HG02642 (cell line): Measurements from ENCODE around the gene RELA.
"Not testable (repeated sequence)": the region's sequence is repeated elsewhere in the genome, so short reads cannot be mapped to it uniquely, and the experiment has no call there.

Source experiments
- ATAC-seq: cut with Tn5 transposase; IDR thresholded peaks from one replicate; pipeline ENCODE4 v1.9.1; 2021; ENCODE audit warnings: mild to moderate bottlenecking; ENCODE audit not compliant: unreplicated experiment, poor library complexity

RELA gene

GRCh38 chr11:65649656-65650546 is 12.8 kb downstream of the RELA start:
- ATAC-seq, result no peak

- no peak for ATAC-seq
Measured at GRCh38 chr11:65648997-65649493, 13.7 kb downstream of the RELA start.

DNA sequence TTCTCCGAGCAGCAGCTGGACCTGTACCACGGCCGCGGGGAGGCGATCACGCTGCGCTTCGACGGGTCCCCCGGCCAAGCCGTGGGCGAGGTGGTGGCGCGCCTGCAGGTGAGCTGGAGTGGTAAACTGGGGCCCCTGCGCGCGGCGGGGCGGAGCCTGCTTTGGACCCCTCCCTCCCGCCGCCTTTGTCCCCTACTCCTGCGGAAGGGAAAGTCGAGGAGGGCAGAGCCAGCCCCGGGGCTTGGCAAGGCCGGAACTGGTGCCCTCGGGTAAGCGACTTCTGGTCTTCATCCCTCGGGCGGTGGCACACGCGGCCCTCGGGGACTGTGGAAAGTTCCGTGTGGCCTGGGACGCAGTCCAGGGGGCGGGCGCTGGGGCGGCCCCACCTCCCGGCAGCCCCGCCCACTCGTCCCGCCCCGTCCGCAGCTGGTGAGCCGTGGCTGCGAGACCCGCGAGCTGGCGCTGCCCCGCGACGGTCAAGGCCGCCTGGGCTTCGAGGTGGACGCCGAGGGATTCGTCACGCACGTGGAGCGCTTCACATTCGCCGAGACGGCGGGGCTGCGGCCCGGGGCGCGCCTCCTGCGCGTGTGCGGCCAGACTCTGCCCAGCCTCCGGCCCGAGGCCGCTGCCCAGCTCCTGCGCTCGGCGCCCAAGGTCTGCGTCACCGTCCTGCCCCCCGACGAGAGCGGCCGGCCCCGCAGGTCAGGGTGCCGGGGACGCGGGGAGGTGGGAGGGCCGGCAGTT is 15.6 kb downstream of the RELA start:
- no peak for ATAC-seq

- ATAC-seq, result no peak
Measured at GRCh38 chr11:65646288-65646957, 16.3 kb downstream of the RELA start.

- ATAC-seq, result no peak
Measured at GRCh38 chr11:65645710-65646109, 17.0 kb downstream of the RELA start.

- no peak for ATAC-seq
Measured at GRCh38 chr11:65644837-65645236, 17.9 kb downstream of the RELA start.

- no peak for ATAC-seq
Measured at GRCh38 chr11:65643971-65644370, 18.7 kb downstream of the RELA start.

- ATAC-seq, result no peak
Measured at GRCh38 chr11:65642014-65642671, 20.6 kb downstream of the RELA start.

GRCh38 chr11:65641297-65642013 is 21.3 kb downstream of the RELA start:
- no peak for ATAC-seq

GRCh38 chr11:65640483-65641296 is 22.0 kb downstream of the RELA start:
- ATAC-seq, result peak; percentile 10

- ATAC-seq, result peak; percentile 36
Measured at GRCh38 chr11:65639623-65640482, 22.9 kb downstream of the RELA start.

DNA sequence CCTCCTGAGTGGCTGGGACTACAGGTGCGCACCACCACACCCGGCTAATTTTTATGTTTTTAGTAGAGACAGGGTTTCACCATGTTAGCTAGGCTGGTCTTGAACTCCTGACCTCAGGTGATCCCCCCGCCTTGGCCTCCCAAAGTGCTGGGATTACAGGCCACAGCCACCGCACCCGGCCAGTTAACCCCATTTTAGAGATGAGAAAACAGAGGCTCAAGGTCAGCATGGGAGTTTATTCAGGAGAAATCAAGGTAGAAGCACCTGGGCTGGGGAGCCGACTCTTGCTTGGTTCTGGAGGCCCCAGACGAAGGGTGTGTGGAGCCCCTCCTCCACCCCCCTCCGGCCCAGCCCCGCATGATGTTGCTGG is 23.5 kb downstream of the RELA start:
- ATAC-seq, result not testable (repeated sequence)

DNA sequence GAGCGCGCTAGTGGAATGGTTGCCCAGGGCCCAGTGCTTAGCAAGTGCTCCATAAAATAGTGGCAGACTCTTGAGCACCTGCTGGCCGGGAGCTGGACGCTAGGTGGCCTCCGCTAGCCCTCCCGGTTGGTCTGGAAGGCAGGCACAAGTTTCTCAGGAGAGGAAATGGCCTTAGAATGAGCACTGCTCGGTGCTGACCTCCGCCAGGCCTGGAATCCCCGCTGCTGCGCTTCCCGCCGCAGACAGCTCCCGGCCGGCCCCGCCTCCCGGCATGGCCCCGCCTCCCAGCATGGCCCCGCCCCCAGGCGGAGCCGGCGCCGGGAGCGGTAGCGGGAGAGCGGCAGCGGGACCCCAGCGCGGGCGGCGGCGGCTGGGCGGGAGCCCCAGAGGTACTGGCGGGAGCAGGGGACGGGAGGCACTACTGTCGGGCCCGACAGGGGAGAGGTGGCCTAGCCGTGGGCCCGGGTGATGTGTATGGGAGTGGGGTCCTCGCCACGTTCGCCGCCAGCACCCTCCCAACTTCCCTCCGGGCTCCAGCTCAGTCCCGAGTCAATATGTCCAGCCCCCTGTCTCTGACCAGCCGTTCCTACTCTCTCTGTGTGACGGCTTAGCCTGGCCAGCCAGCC is 24.8 kb downstream of the RELA start, which contains the start of gene SIPA1:
Gene SIPA1, plus strand, starts transcription at position 308 of the 626 bp plus-strand sequence. CDS start 2,821 bp downstream, outside the sequence.
- peak; percentile 50 for ATAC-seq

- no peak for ATAC-seq
Measured at GRCh38 chr11:65637032-65637557, 25.6 kb downstream of the RELA start.

GRCh38 chr11:65636108-65637031 is 26.3 kb downstream of the RELA start:
- ATAC-seq, result no peak
